Measurements from ENCODE around the gene SSH2. TPM values are rescaled to one million over a fixed set of nuclear protein-coding genes. Genes with fewer than 3 reads are reported as not detected.

Gene SSH2
- total RNA-seq, 2 experiments from 2014 or later: 37.5 to 43.5 TPM

DNA sequence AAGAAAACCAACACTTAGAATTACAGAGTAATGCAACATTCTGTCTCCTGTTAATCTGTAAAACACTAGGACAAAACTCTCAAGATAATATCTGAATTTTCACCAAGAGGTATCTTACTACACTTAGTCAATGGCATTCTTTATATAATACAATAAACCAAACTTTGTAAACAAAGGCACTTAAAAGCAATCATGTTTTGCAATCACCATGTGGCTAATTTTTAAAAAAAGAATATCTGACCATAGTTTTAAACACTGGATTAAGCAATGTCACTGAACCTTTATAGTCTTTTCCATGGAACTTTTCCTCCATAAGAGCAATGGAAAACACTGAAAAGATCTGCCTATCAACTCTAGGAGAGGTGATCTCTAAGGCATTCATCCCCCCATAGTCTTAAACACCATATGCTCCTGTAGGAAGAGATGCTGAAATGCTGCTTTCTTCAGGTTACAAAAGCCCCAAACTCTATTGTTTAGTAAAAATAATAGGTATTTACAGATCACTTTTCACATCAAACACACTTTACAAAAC lies 163.2 kb downstream of the SSH2 start:
- no peaks in the 10 kb centered on the region for H3K27me3 Mint-ChIP-seq
- intact Hi-C loops (cut with micrococcal nuclease): no loop called here

DNA sequence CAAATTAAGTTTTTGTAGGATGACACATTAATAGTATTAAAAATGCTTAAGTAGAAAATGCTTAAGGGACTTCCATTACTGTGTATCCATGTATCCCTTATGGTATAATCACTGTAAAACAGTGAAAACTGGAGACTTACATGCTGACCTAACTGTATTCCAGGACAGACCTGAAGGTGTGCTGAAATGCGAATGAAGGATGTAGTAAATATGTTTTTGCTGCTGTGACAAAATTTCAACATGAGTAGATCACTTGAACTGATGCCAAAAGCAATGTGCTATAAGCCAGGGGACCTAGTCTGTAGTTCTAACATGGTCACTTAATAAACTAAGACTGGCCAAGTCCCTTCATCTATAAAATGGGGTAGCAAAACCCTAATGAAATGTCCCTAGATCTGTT lies 165.3 kb downstream of the SSH2 start:
- TF ChIP-seq, protein P1, sequence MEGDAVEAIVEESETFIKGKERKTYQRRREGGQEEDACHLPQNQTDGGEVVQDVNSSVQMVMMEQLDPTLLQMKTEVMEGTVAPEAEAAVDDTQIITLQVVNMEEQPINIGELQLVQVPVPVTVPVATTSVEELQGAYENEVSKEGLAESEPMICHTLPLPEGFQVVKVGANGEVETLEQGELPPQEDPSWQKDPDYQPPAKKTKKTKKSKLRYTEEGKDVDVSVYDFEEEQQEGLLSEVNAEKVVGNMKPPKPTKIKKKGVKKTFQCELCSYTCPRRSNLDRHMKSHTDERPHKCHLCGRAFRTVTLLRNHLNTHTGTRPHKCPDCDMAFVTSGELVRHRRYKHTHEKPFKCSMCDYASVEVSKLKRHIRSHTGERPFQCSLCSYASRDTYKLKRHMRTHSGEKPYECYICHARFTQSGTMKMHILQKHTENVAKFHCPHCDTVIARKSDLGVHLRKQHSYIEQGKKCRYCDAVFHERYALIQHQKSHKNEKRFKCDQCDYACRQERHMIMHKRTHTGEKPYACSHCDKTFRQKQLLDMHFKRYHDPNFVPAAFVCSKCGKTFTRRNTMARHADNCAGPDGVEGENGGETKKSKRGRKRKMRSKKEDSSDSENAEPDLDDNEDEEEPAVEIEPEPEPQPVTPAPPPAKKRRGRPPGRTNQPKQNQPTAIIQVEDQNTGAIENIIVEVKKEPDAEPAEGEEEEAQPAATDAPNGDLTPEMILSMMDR (IDR thresholded peaks at IDR 0.05): no peak
- ChIA-PET POLR2A (interaction anchor here (1.2 kb wide), 2 partner anchors 14 to 167 kb away, joined by 3 read pairs; no protein-coding TSS in a partner anchor), CTCF (interaction anchor here (0.8 to 1.4 kb wide), 3 partner anchors 126 to 328 kb away, joined by 3 to 4 read pairs (median 4); no protein-coding TSS in a partner anchor)
- Mint-ChIP-seq H3K27ac (no peak overlapping the region), H3K9me3 (no peaks in the 10 kb centered on the region), H3K27me3 (no peaks in the 10 kb centered on the region), H3K4me1 (ENCODE audit: low read depth) (peaks cover 6% of the 10 kb centered on the region), H3K36me3 (ENCODE audit: low read depth) (peaks cover 9% of the 10 kb centered on the region), H3K4me3 (no peak overlapping the region)
- intact Hi-C loops (cut with micrococcal nuclease): loop anchor here (5.0 kb wide), 3 partner anchors 42 to 122 kb away; no protein-coding TSS in a partner anchor
- DNase-seq (no peak), ATAC-seq (no peak)

More for the DNA sequence above, 163.2 kb downstream of the SSH2 start:
- TF ChIP-seq, protein P1 (IDR thresholded peaks at IDR 0.05): no peak
- Mint-ChIP-seq H3K27ac (no peak overlapping the region), H3K36me3 (ENCODE audit: low read depth) (no peaks in the 10 kb centered on the region), H3K4me1 (ENCODE audit: low read depth) (peaks cover 3% of the 10 kb centered on the region), H3K9me3 (no peaks in the 10 kb centered on the region), H3K4me3 (no peak overlapping the region)
- ATAC-seq (no peak), DNase-seq (no peak)
- CTCF ChIA-PET: no interaction called here
- POLR2A ChIA-PET: no interaction called here

DNA sequence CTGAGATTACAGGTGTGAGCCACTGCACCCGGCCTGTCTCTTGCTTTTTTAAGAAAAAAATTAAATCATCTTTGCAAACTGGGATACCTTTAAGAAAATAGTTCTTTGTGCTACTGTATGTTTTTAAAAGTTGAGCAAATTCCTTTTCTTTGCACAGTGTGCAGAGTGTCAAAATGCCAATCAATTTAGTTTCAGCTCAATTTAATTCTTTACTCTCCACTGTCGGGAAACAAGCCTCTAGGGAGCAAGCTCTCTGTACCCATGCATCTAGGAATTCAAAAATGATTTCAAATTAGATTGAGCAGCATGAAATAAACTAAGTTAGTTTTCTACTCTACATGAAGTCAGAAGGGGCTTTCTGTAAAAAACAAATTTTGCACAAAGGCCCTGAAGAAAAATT lies 165.8 kb downstream of the SSH2 start:
- Mint-ChIP-seq H3K27me3 (no peaks in the 10 kb centered on the region), H3K9me3 (no peaks in the 10 kb centered on the region), H3K27ac (no peak overlapping the region), H3K4me3 (no peak overlapping the region), H3K36me3 (ENCODE audit: low read depth) (peaks cover 11% of the 10 kb centered on the region), H3K4me1 (ENCODE audit: low read depth) (peaks cover 12% of the 10 kb centered on the region)
- DNase-seq (no peak), ATAC-seq (no peak)
- intact Hi-C loops (cut with micrococcal nuclease): loop anchor here (5.0 kb wide), 3 partner anchors 42 to 122 kb away; no protein-coding TSS in a partner anchor
- ChIA-PET POLR2A (interaction anchor here (1.2 kb wide), 1 partner anchor 15 kb away, joined by 3 read pairs; no protein-coding TSS in a partner anchor), CTCF (no interaction called here)
- TF ChIP-seq, protein P1 (IDR thresholded peaks at IDR 0.05): no peak

DNA sequence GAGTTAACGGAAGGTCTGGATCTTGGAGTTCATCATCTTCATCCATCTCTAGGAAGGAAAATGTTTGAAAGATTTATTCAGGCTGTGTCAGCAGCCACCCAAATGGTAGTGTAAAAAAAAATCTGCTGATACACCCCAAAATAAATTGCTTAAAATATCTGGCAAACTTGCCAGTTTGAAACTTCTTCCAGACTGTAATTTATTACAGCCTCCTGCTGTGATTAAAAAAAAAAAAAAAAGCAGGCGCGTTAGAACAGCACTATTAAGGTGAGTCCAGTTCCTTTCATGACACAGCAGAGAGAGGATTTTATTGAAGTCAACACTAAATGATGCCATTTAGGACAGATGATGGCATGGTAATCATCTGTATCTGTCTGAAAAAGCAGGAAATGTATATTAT lies 166.8 kb downstream of the SSH2 start:
- TF ChIP-seq, protein P1 (IDR thresholded peaks at IDR 0.05): no peak
- Mint-ChIP-seq H3K9me3 (no peaks in the 10 kb centered on the region), H3K4me1 (ENCODE audit: low read depth) (peaks cover 18% of the 10 kb centered on the region), H3K27ac (no peak overlapping the region), H3K36me3 (ENCODE audit: low read depth) (peaks cover 12% of the 10 kb centered on the region), H3K4me3 (no peak overlapping the region), H3K27me3 (no peaks in the 10 kb centered on the region)
- ChIA-PET CTCF (no interaction called here), POLR2A (interaction anchor here (2.5 kb wide), 1 partner anchor 12 kb away, joined by 7 read pairs; no protein-coding TSS in a partner anchor)
- ATAC-seq (no peak), DNase-seq (no peak)
- intact Hi-C loops (cut with micrococcal nuclease): loop anchor here (5.0 kb wide), 3 partner anchors 41 to 121 kb away; no protein-coding TSS in a partner anchor
